HUES48 (cell line): ENCODE data around the gene PRR18.

Experiments used
- H3K27ac ChIP-seq: one replicate; pipeline ENCODE4 v1.7.0; 2013; ENCODE audit warnings: low read depth, low read length, inconsistent platforms
- H3K27me3 ChIP-seq: 2 replicates; pipeline ENCODE4 v1.6.1; 2013; ENCODE audit warnings: mild to moderate bottlenecking, low read length; ENCODE audit not compliant: control insufficient read depth, insufficient read depth
- H3K36me3 ChIP-seq: 2 replicates; pipeline ENCODE4 v1.6.1; 2013; ENCODE audit warnings: low read length; ENCODE audit not compliant: control insufficient read depth, insufficient read depth
- H3K4me1 ChIP-seq: 2 replicates; pipeline ENCODE4 v1.6.1; 2013; ENCODE audit warnings: mild to moderate bottlenecking, low read length; ENCODE audit not compliant: control insufficient read depth, insufficient read depth
- H3K4me3 ChIP-seq: 2 replicates; pipeline ENCODE4 v1.5.1; 2013; ENCODE audit warnings: mild to moderate bottlenecking, low read depth, low read length
- H3K9ac ChIP-seq: 2 replicates; pipeline ENCODE4 v1.6.1; 2013; ENCODE audit warnings: mild to moderate bottlenecking, low read depth, low read length, moderate library complexity
- H3K9me3 ChIP-seq: 2 replicates; pipeline ENCODE4 v1.6.1; 2013; ENCODE audit warnings: low read length; ENCODE audit not compliant: control insufficient read depth, insufficient read depth

PRR18 gene

GRCh38 chr6:166282394-166283032, 25.7 kb downstream of the PRR18 start:
- Histone ChIP-seq H3K9me3 (no peaks in the 10 kb centered on the region), H3K9ac (no peak overlapping the region), H3K27me3 (peaks cover 7% of the 10 kb centered on the region), H3K4me1 (no peaks in the 10 kb centered on the region), H3K4me3 (no peak overlapping the region), H3K27ac (no peak overlapping the region), H3K36me3 (no peaks in the 10 kb centered on the region)

- Histone ChIP-seq H3K27me3 (peaks cover 14% of the 10 kb centered on the region), H3K9me3 (no peaks in the 10 kb centered on the region), H3K36me3 (no peaks in the 10 kb centered on the region), H3K27ac (no peak overlapping the region), H3K4me3 (no peak overlapping the region), H3K4me1 (no peaks in the 10 kb centered on the region), H3K9ac (no peak overlapping the region)
Observed at GRCh38 chr6:166281104-166281503, 27.1 kb downstream of the PRR18 start.

GRCh38 chr6:166279393-166279679, 28.9 kb downstream of the PRR18 start:
- H3K4me1 ChIP-seq: no peaks in the 10 kb centered on the region
- H3K9me3 ChIP-seq: no peaks in the 10 kb centered on the region
- H3K9ac ChIP-seq: no peak overlapping the region
- no peaks in the 10 kb centered on the region for H3K36me3 ChIP-seq
- no peak overlapping the region for H3K4me3 ChIP-seq
- no peak overlapping the region for H3K27ac ChIP-seq
- H3K27me3 ChIP-seq: peaks cover 17% of the 10 kb centered on the region; the same call in 1 of the 2 replicates

GRCh38 chr6:166278579-166279392, 29.4 kb downstream of the PRR18 start:
- Histone ChIP-seq H3K27me3 (peaks cover 16% of the 10 kb centered on the region; the same call in 1 of the 2 replicates), H3K9me3 (no peaks in the 10 kb centered on the region), H3K27ac (no peak overlapping the region)

GRCh38 chr6:166277892-166278578, 30.2 kb downstream of the PRR18 start:
- Histone ChIP-seq H3K27ac (no peak overlapping the region), H3K36me3 (no peaks in the 10 kb centered on the region), H3K4me3 (no peak overlapping the region), H3K4me1 (no peaks in the 10 kb centered on the region), H3K9me3 (no peaks in the 10 kb centered on the region), H3K27me3 (peaks cover 13% of the 10 kb centered on the region; the same call in 1 of the 2 replicates), H3K9ac (no peak overlapping the region)

More at GRCh38 chr6:166278579-166279392, 29.4 kb downstream of the PRR18 start:
- Histone ChIP-seq H3K4me1 (no peaks in the 10 kb centered on the region), H3K36me3 (no peaks in the 10 kb centered on the region), H3K4me3 (no peak overlapping the region), H3K9ac (no peak overlapping the region)

GRCh38 chr6:166277018-166277417, 31.2 kb downstream of the PRR18 start:
- Histone ChIP-seq H3K9ac (no peak overlapping the region), H3K36me3 (no peaks in the 10 kb centered on the region), H3K4me3 (no peak overlapping the region), H3K27me3 (peaks cover 12% of the 10 kb centered on the region; the same call in 1 of the 2 replicates), H3K9me3 (no peaks in the 10 kb centered on the region), H3K27ac (no peak overlapping the region), H3K4me1 (no peaks in the 10 kb centered on the region)

- no peaks in the 10 kb centered on the region for H3K9me3 ChIP-seq
- no peak overlapping the region for H3K9ac ChIP-seq
- no peak overlapping the region for H3K27ac ChIP-seq
- H3K36me3 ChIP-seq: no peaks in the 10 kb centered on the region
- no peaks in the 10 kb centered on the region for H3K4me1 ChIP-seq
- H3K27me3 ChIP-seq: peaks cover 10% of the 10 kb centered on the region
- H3K4me3 ChIP-seq: no peak overlapping the region
Observed at GRCh38 chr6:166275714-166276166, 32.5 kb downstream of the PRR18 start.

- Histone ChIP-seq H3K4me3 (no peak overlapping the region), H3K36me3 (no peaks in the 10 kb centered on the region)
Observed at GRCh38 chr6:166274739-166275370, 33.3 kb downstream of the PRR18 start.

GRCh38 chr6:166274163-166274562, 34.0 kb downstream of the PRR18 start:
- no peaks in the 10 kb centered on the region for H3K36me3 ChIP-seq
- H3K27me3 ChIP-seq: peaks cover 26% of the 10 kb centered on the region
- no peak overlapping the region for H3K27ac ChIP-seq
- H3K9ac ChIP-seq: no peak overlapping the region
- no peak overlapping the region for H3K4me3 ChIP-seq
- no peaks in the 10 kb centered on the region for H3K9me3 ChIP-seq
- 0 out of 2 replicates have a peak, but pooled peaks cover under 1% of the 10 kb centered on the region for H3K4me1 ChIP-seq

More at GRCh38 chr6:166274739-166275370, 33.3 kb downstream of the PRR18 start:
- Histone ChIP-seq H3K4me1 (no peaks in the 10 kb centered on the region), H3K27me3 (peaks cover 19% of the 10 kb centered on the region), H3K27ac (no peak overlapping the region), H3K9ac (no peak overlapping the region), H3K9me3 (no peaks in the 10 kb centered on the region)

- Histone ChIP-seq H3K27ac (no peak overlapping the region), H3K4me1 (peaks cover 19% of the 10 kb centered on the region; the same call in 1 of the 2 replicates), H3K9ac (no peak overlapping the region), H3K9me3 (no peaks in the 10 kb centered on the region), H3K27me3 (peaks cover 47% of the 10 kb centered on the region), H3K4me3 (no peak overlapping the region), H3K36me3 (no peaks in the 10 kb centered on the region)
Observed at GRCh38 chr6:166271376-166271765, 36.8 kb downstream of the PRR18 start.
